Brain microvascular endothelial cell (primary cell): ENCODE results near the gene SORBS1.

ENCODE experiments used
- DNase-seq: peaks from one replicate; pipeline ENCODE4 v3.0.0-alpha.2; 2020
- H3K27ac ChIP-seq: fragments of 250-450 bp; sonication (Bioruptor Pico); 2 replicates; pipeline ENCODE4 v1.5.1; 2020; ENCODE audit warnings: mild to moderate bottlenecking, moderate library complexity
- H3K27me3 ChIP-seq: fragments of 250-450 bp; sonication (Bioruptor Pico); replicated peaks from 2 replicates; pipeline ENCODE4 v1.5.1; 2020; ENCODE audit warnings: mild to moderate bottlenecking
- H3K36me3 ChIP-seq: fragments of 250-450 bp; sonication (Bioruptor Pico); replicated peaks from 2 replicates; pipeline ENCODE4 v1.5.1; 2020; ENCODE audit warnings: mild to moderate bottlenecking
- H3K4me3 ChIP-seq: 2 replicates; pipeline ENCODE4 v1.5.1; 2011; ENCODE audit warnings: low read depth, mild to moderate bottlenecking, control low read depth, low read length, moderate library complexity
- in situ Hi-C: cut with HindIII; loops from 2 replicates; pipeline ENCODE4 v1.10.0; 2017; ENCODE audit warnings: low sequenced_read_pairs, low pct_ligation_motif_present
- TF ChIP-seq, protein P1 (sequence below): IDR thresholded peaks from 2 replicates; pipeline ENCODE4 v1.5.1; 2011; ENCODE audit warnings: low read depth, mild to moderate bottlenecking, moderate library complexity, low read length, control low read depth, inconsistent platforms; ENCODE audit errors: missing control alignments

Gene SORBS1

GRCh38 chr10:95411635-95412034, 149.5 kb downstream of the SORBS1 start:
- Histone ChIP-seq H3K4me3 (no peak overlapping the region), H3K27ac (no peak overlapping the region), H3K27me3 (peaks cover 11% of the 10 kb centered on the region), H3K36me3 (no peaks in the 10 kb centered on the region)
- DNase-seq = no peak
- in situ Hi-C loops = no loop called here
- TF ChIP-seq, protein P1, sequence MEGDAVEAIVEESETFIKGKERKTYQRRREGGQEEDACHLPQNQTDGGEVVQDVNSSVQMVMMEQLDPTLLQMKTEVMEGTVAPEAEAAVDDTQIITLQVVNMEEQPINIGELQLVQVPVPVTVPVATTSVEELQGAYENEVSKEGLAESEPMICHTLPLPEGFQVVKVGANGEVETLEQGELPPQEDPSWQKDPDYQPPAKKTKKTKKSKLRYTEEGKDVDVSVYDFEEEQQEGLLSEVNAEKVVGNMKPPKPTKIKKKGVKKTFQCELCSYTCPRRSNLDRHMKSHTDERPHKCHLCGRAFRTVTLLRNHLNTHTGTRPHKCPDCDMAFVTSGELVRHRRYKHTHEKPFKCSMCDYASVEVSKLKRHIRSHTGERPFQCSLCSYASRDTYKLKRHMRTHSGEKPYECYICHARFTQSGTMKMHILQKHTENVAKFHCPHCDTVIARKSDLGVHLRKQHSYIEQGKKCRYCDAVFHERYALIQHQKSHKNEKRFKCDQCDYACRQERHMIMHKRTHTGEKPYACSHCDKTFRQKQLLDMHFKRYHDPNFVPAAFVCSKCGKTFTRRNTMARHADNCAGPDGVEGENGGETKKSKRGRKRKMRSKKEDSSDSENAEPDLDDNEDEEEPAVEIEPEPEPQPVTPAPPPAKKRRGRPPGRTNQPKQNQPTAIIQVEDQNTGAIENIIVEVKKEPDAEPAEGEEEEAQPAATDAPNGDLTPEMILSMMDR = no peak

DNA sequence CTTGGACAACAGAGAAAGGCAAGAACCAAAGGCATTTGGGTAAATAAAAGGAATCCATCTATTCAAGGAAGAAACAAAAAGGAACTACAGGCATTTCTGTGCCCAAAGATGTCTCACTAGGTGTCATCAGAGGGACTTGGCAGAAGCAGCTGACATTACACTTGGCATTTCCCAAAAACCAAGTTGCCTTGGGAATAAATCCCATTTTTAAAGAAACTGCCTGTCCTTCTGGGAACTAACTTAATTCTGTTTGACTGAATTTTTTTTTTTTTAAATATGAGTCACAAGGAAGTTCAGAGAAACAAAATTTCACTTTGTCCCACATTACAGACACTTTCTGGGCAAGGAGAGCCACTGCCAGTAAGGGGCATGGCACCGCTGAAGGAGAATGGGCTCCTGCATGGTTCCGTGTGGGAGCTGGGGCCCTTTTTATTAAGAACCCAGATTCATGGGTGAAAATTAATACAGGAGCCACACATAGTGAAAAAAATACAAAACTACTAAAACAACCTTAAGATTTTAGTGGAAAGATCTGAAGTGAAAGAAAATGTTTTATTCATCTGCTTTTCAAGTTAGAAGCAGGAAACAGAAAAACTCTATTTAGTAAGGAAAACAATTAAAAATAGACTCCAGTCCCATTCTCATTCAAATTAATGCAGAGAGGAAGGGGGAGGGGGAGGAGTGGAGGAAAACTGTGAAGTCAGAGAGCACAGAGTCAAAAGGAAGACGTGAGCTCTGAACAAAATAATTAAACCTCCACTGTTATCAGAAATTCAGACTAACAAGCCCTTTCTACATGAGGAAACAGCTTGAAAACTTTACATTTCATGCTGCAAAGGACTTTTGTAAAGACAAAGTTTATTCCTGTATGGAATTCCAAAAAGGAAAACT, 151.9 kb downstream of the SORBS1 start:
- Histone ChIP-seq H3K4me3 (no peak overlapping the region), H3K27me3 (peaks cover 2% of the 10 kb centered on the region), H3K36me3 (no peaks in the 10 kb centered on the region), H3K27ac (no peak overlapping the region)
- TF ChIP-seq, protein P1 = no peak
- DNase-seq = no peak
- in situ Hi-C loops = no loop called here

GRCh38 chr10:95408148-95408960, 152.8 kb downstream of the SORBS1 start:
- TF ChIP-seq, protein P1 = no peak
- in situ Hi-C loops = no loop called here
- DNase-seq = no peak
- no peaks in the 10 kb centered on the region for H3K36me3 ChIP-seq
- H3K4me3 ChIP-seq = no peak overlapping the region
- no peak overlapping the region for H3K27ac ChIP-seq
- no peaks in the 10 kb centered on the region for H3K27me3 ChIP-seq

- in situ Hi-C loops = no loop called here
- DNase-seq = no peak
- H3K27me3 ChIP-seq = no peaks in the 10 kb centered on the region
- no peak overlapping the region for H3K27ac ChIP-seq
- TF ChIP-seq, protein P1 = no peak
- H3K4me3 ChIP-seq = no peak overlapping the region
- no peaks in the 10 kb centered on the region for H3K36me3 ChIP-seq
These were observed 153.6 kb downstream of the SORBS1 start for GRCh38 chr10:95407546-95407945.

- H3K4me3 ChIP-seq = no peak overlapping the region
- in situ Hi-C loops = no loop called here
- no peak overlapping the region for H3K27ac ChIP-seq
- H3K27me3 ChIP-seq = no peaks in the 10 kb centered on the region
- no peaks in the 10 kb centered on the region for H3K36me3 ChIP-seq
- TF ChIP-seq, protein P1 = no peak
- no peak for DNase-seq
These were observed 154.4 kb downstream of the SORBS1 start for GRCh38 chr10:95406651-95407280.
